Natural killer cell (primary cell): ENCODE results near the gene TM9SF4. TPM values are rescaled to one million over a fixed set of nuclear protein-coding genes. Genes with fewer than 3 reads are reported as not detected.
"Not testable (repeated sequence)": the region's sequence is repeated elsewhere in the genome, so short reads cannot be mapped to it uniquely, and the experiment has no call there.

Experiments used
- ATAC-seq, 3 donors: fragments of 150-1000 bp in 2 of 3; fragments of 200-7000 bp in 1 of 3; cut with Tn5 transposase; 1 replicate in 1 of 3; 2 replicates in 2 of 3; pipeline ENCODE4 v1.10.0; 2021; ENCODE audit warnings: mild to moderate bottlenecking in 2 of 3, moderate library complexity in 2 of 3
- DNase-seq, 2 donors: peaks; one replicate each; pipeline versions ENCODE4 v3.0.0 to v3.0.0-alpha.2; 2013 to 2021; ENCODE audit warnings: mixed read lengths in 1 of 2
- H3K27ac ChIP-seq: one replicate; pipeline ENCODE4 v1.5.1; 2013; ENCODE audit warnings: mild to moderate bottlenecking, low read length
- H3K27me3 ChIP-seq: one replicate; pipeline ENCODE4 v1.6.1; 2013; ENCODE audit warnings: low read length; ENCODE audit not compliant: control insufficient read depth, insufficient read depth
- H3K36me3 ChIP-seq: one replicate; pipeline ENCODE4 v1.6.1; 2013; ENCODE audit warnings: low read length; ENCODE audit not compliant: control insufficient read depth, insufficient read depth
- H3K4me1 ChIP-seq: one replicate; pipeline ENCODE4 v1.6.1; 2013; ENCODE audit warnings: low read length; ENCODE audit not compliant: control insufficient read depth, insufficient read depth
- H3K4me3 ChIP-seq: one replicate; pipeline ENCODE4 v1.5.1; 2013; ENCODE audit warnings: low read length
- H3K9me3 ChIP-seq: one replicate; pipeline ENCODE4 v1.6.1; 2013; ENCODE audit warnings: low read length; ENCODE audit not compliant: control insufficient read depth, insufficient read depth
- H3K27ac Mint-ChIP-seq, 2 donors: one replicate each; pipeline ENCODE4 v1.8.0; 2022; ENCODE audit warnings: mild to moderate bottlenecking in 2 of 2, mixed read lengths in 2 of 2, moderate library complexity in 1 of 2
- H3K27me3 Mint-ChIP-seq, 2 donors: one replicate each; pipeline ENCODE4 v1.8.0; 2022; ENCODE audit warnings: low read depth in 2 of 2, mixed read lengths in 2 of 2
- H3K36me3 Mint-ChIP-seq: one replicate; pipeline ENCODE4 v1.8.0; 2022; ENCODE audit warnings: mixed read lengths
- H3K4me1 Mint-ChIP-seq, 2 donors: one replicate each; pipeline ENCODE4 v1.8.0; 2022; ENCODE audit warnings: mixed read lengths in 2 of 2
- H3K4me3 Mint-ChIP-seq: one replicate; pipeline ENCODE4 v1.8.0; 2022; ENCODE audit warnings: mild to moderate bottlenecking, moderate library complexity, mixed read lengths
- H3K9me3 Mint-ChIP-seq, 2 donors: one replicate each; pipeline ENCODE4 v1.8.0; 2022; ENCODE audit warnings: mixed read lengths in 2 of 2
- CTCF ChIP-seq: fragments of 200-600 bp; IDR thresholded peaks from one replicate; pipeline ENCODE4 v1.8.0; 2022; ENCODE audit warnings: antibody characterized with exemption
- WGBS: methylation state at CpG from one replicate; pipeline ENCODE4 v1.1.7; 2013; ENCODE audit warnings: missing lambda C conversion rate; ENCODE audit not compliant: insufficient coverage; 5-methylcytosine and 5-hydroxymethylcytosine counted together
- intact Hi-C: fragments of 100-400 bp; cut with micrococcal nuclease; formaldehyde crosslinking; loops from one replicate; pipeline ENCODE4 v1.14.2; 2022
- total RNA-seq, 4 donors: library from RNA; stranded (reverse); fragments of 120-200 nt in 1 of 4; gene quantifications; one replicate each; pipeline versions ENCODE4 v1.2.3 to v1.2.4, GENCODE V29; 2013 to 2022

The TM9SF4 gene
- total RNA-seq, 3 donors from 2014 or later (not counting 1 experiment from before 2014, with no cell fraction given): 35.8 to 42.8 (median 41.2) TPM

GRCh38 chr20:32167552-32167951, 58.0 kb downstream of the TM9SF4 start:
- Histone ChIP-seq H3K27ac (no peak overlapping the region), H3K4me1 (no peaks in the 10 kb centered on the region), H3K4me3 (no peak overlapping the region), H3K9me3 (no peaks in the 10 kb centered on the region), H3K36me3 (peaks cover 18% of the 10 kb centered on the region), H3K27me3 (no peaks in the 10 kb centered on the region)
- H3K27me3 Mint-ChIP-seq: no peaks in the 10 kb centered on the region
- ATAC-seq (no peak), DNase-seq (no peak)
- 100% methylated on average over 1 of the region's 4 CpGs for WGBS
- no peak overlapping the region for H3K27ac Mint-ChIP-seq
- intact Hi-C loops: no loop called here
- no peaks in the 10 kb centered on the region for H3K36me3 Mint-ChIP-seq
- no peak for TF ChIP-seq CTCF
- no peak overlapping the region for H3K4me3 Mint-ChIP-seq
- H3K9me3 Mint-ChIP-seq: no peaks in the 10 kb centered on the region
- H3K4me1 Mint-ChIP-seq: no peaks in the 10 kb centered on the region

GRCh38 chr20:32168184-32168910, 58.8 kb downstream of the TM9SF4 start:
- no peaks in the 10 kb centered on the region for H3K9me3 Mint-ChIP-seq
- no peak overlapping the region for H3K27ac ChIP-seq
- no peaks in the 10 kb centered on the region for H3K9me3 ChIP-seq
- H3K4me1 ChIP-seq: no peaks in the 10 kb centered on the region
- H3K36me3 Mint-ChIP-seq: no peaks in the 10 kb centered on the region
- intact Hi-C loops: no loop called here
- no peak overlapping the region for H3K4me3 Mint-ChIP-seq
- no peaks in the 10 kb centered on the region for H3K27me3 Mint-ChIP-seq
- peaks cover 14% of the 10 kb centered on the region for H3K36me3 ChIP-seq
- no peaks in the 10 kb centered on the region for H3K4me1 Mint-ChIP-seq
- no peak for TF ChIP-seq CTCF
- no peaks in the 10 kb centered on the region for H3K27me3 ChIP-seq
- DNase-seq (no peak), ATAC-seq (no peak)
- 81% methylated on average over 2 of the region's 2 CpGs for WGBS
- no peak overlapping the region for H3K4me3 ChIP-seq
- no peak overlapping the region for H3K27ac Mint-ChIP-seq

- ATAC-seq, H3K36me3 ChIP-seq, H3K4me1 Mint-ChIP-seq, intact Hi-C loops, H3K27ac Mint-ChIP-seq, H3K27me3 Mint-ChIP-seq, H3K27ac ChIP-seq, H3K9me3 ChIP-seq, H3K36me3 Mint-ChIP-seq, H3K27me3 ChIP-seq, H3K4me3 ChIP-seq, DNase-seq, H3K4me1 ChIP-seq, H3K9me3 Mint-ChIP-seq, H3K4me3 Mint-ChIP-seq: not testable (repeated sequence)
- 95% methylated on average over 7 of the region's 7 CpGs for WGBS
These were observed 68.2 kb downstream of the TM9SF4 start for GRCh38 chr20:32177696-32178095.

- H3K4me3 ChIP-seq: no peak overlapping the region
- H3K9me3 ChIP-seq: no peaks in the 10 kb centered on the region
- no peaks in the 10 kb centered on the region for H3K27me3 Mint-ChIP-seq
- intact Hi-C loops: no loop called here
- no peak for TF ChIP-seq CTCF
- H3K36me3 ChIP-seq: no peaks in the 10 kb centered on the region
- 95% methylated on average over 2 of the region's 2 CpGs for WGBS
- DNase-seq: no peak
- no peak overlapping the region for H3K4me3 Mint-ChIP-seq
- no peaks in the 10 kb centered on the region for H3K9me3 Mint-ChIP-seq
- H3K4me1 Mint-ChIP-seq: no peaks in the 10 kb centered on the region
- H3K36me3 Mint-ChIP-seq: no peaks in the 10 kb centered on the region
- H3K27ac Mint-ChIP-seq: no peak overlapping the region
- no peak overlapping the region for H3K27ac ChIP-seq
- H3K27me3 ChIP-seq: no peaks in the 10 kb centered on the region
- no peak for ATAC-seq
- no peaks in the 10 kb centered on the region for H3K4me1 ChIP-seq
These were observed 70.0 kb downstream of the TM9SF4 start for GRCh38 chr20:32179515-32179914.
